HEK293 (cell line): Measurements from ENCODE around the gene TMEM88.

Experiments
- CTCF ChIA-PET: fragments of 350-600 bp; formaldehyde crosslinking; extraction: SDS; loops from one replicate; lab custom pipeline; 2021; ENCODE audit warnings: antibody characterized with exemption; lab: Yijun Ruan, JAX
- POLR2A ChIA-PET: fragments of 300-600 bp; formaldehyde crosslinking; extraction: SDS; loops from one replicate; lab custom pipeline; 2020; ENCODE audit warnings: antibody characterized with exemption, inconsistent platforms; lab: Yijun Ruan, JAX
- H3K27ac ChIP-seq: fragments of 200-500 bp; sonication (Bioruptor generic); 2 replicates; pipeline ENCODE4 v1.5.1; 2014; ENCODE audit warnings: low read depth, low read length, control low read depth, inconsistent platforms; ENCODE audit errors: extremely low read depth
- H3K36me3 ChIP-seq, 2 experiments: fragments of 200-500 bp in 1 of 2; sonication (Bioruptor generic) in 1 of 2; 1 replicate in 1 of 2; 2 replicates in 1 of 2; pipeline ENCODE4 v1.5.1; 2014 to 2017; ENCODE audit warnings: inconsistent platforms in 2 of 2, low read length in 2 of 2; ENCODE audit not compliant: control insufficient read depth in 2 of 2, insufficient read depth in 1 of 2
- H3K4me1 ChIP-seq: fragments of 200-500 bp; sonication (Bioruptor generic); 2 replicates; pipeline ENCODE4 v1.5.1; 2014; ENCODE audit warnings: mild to moderate bottlenecking, low read length, inconsistent platforms; ENCODE audit not compliant: control insufficient read depth, insufficient read depth
- H3K4me3 ChIP-seq: 2 replicates; pipeline ENCODE4 v1.5.1; 2011; ENCODE audit warnings: low read depth, mild to moderate bottlenecking, control low read depth, low read length, moderate library complexity
- H3K9me3 ChIP-seq: fragments of 200-500 bp; sonication (Bioruptor generic); 2 replicates; pipeline ENCODE4 v1.5.1; 2014; ENCODE audit warnings: low read depth, low read length, inconsistent platforms; ENCODE audit not compliant: control insufficient read depth, insufficient read depth
- EGR2 ChIP-seq: fragments of 450-650 bp; formaldehyde crosslinking; IDR thresholded peaks from 2 replicates; pipeline ENCODE4 v1.5.1; 2016; ENCODE audit warnings: low read depth, missing biosample characterization, missing genetic modification characterization
- ELK4 ChIP-seq: IDR thresholded peaks from 2 replicates; pipeline ENCODE4 v1.6.1; 2011; ENCODE audit warnings: mild to moderate bottlenecking, low read depth, low read length, borderline replicate concordance
- GFI1B ChIP-seq: fragments of 450-650 bp; formaldehyde crosslinking; IDR thresholded peaks from 2 replicates; pipeline ENCODE4 v1.5.1; 2016; ENCODE audit warnings: missing biosample characterization, missing genetic modification characterization
- HOXA7 ChIP-seq: sonication (generic); formaldehyde crosslinking; IDR thresholded peaks from 2 replicates; pipeline ENCODE4 v1.8.1; 2022; ENCODE audit warnings: missing genetic modification reagents, borderline replicate concordance
- PRDM1 ChIP-seq: fragments of 450-650 bp; formaldehyde crosslinking; IDR thresholded peaks from 2 replicates; pipeline ENCODE4; 2016; ENCODE audit warnings: missing biosample characterization, missing genetic modification characterization
- SCRT1 ChIP-seq: fragments of 450-650 bp; formaldehyde crosslinking; IDR thresholded peaks from 2 replicates; pipeline ENCODE4 v1.5.1; 2016; ENCODE audit warnings: missing biosample characterization, missing genetic modification characterization, borderline replicate concordance
- TCF7L2 ChIP-seq: IDR thresholded peaks from 2 replicates; pipeline ENCODE4 v1.6.1; 2011; ENCODE audit warnings: low read depth, mild to moderate bottlenecking, inconsistent platforms, low read length, moderate library complexity, borderline replicate concordance
- WT1 ChIP-seq: fragments of 450-650 bp; formaldehyde crosslinking; IDR thresholded peaks from 2 replicates; pipeline ENCODE4 v1.5.1; 2016; ENCODE audit warnings: missing biosample characterization, missing genetic modification characterization
- YY1 ChIP-seq: fragments of 450-650 bp; formaldehyde crosslinking; IDR thresholded peaks from 2 replicates; pipeline ENCODE4 v1.5.1; 2018; ENCODE audit warnings: missing biosample characterization, missing genetic modification characterization
- ZBTB1 ChIP-seq: fragments of 450-650 bp; formaldehyde crosslinking; IDR thresholded peaks from 2 replicates; pipeline ENCODE4 v1.5.1; 2016; ENCODE audit warnings: missing biosample characterization, missing genetic modification characterization
- ZBTB17 ChIP-seq: fragments of 450-650 bp; formaldehyde crosslinking; IDR thresholded peaks from 2 replicates; pipeline ENCODE4 v1.5.1; 2016; ENCODE audit warnings: missing biosample characterization, missing genetic modification characterization
- ZBTB7A ChIP-seq: fragments of 450-650 bp; formaldehyde crosslinking; IDR thresholded peaks from 2 replicates; pipeline ENCODE4 v1.5.1; 2016; ENCODE audit warnings: low read depth, missing biosample characterization, missing genetic modification characterization
- ZBTB8A ChIP-seq: fragments of 450-650 bp; formaldehyde crosslinking; IDR thresholded peaks from 2 replicates; pipeline ENCODE4 v1.5.1; 2016; ENCODE audit warnings: missing biosample characterization, missing genetic modification characterization
- ZIC2 ChIP-seq: fragments of 450-650 bp; formaldehyde crosslinking; IDR thresholded peaks from 2 replicates; pipeline ENCODE4 v1.5.1; 2016; ENCODE audit warnings: missing biosample characterization, missing genetic modification characterization
- ZNF133 ChIP-seq: fragments of 450-650 bp; formaldehyde crosslinking; IDR thresholded peaks from 2 replicates; pipeline ENCODE4 v1.5.1; 2016; ENCODE audit warnings: missing biosample characterization, missing genetic modification characterization
- ZNF146 ChIP-seq: fragments of 450-650 bp; formaldehyde crosslinking; IDR thresholded peaks from 2 replicates; pipeline ENCODE4 v1.5.1; 2016; ENCODE audit warnings: missing biosample characterization, missing genetic modification characterization
- ZNF148 ChIP-seq: fragments of 450-650 bp; formaldehyde crosslinking; IDR thresholded peaks from 2 replicates; pipeline ENCODE4 v1.5.0; 2017; ENCODE audit warnings: missing biosample characterization, missing genetic modification characterization, borderline replicate concordance
- ZNF280D ChIP-seq: fragments of 450-650 bp; formaldehyde crosslinking; IDR thresholded peaks from 2 replicates; pipeline ENCODE4 v1.5.1; 2016; ENCODE audit warnings: missing biosample characterization, missing genetic modification characterization
- ZNF311 ChIP-seq: fragments of 450-650 bp; formaldehyde crosslinking; IDR thresholded peaks from 2 replicates; pipeline ENCODE4 v1.5.1; 2017; ENCODE audit warnings: missing biosample characterization, missing genetic modification characterization, borderline replicate concordance
- ZNF37A ChIP-seq: fragments of 450-650 bp; IDR thresholded peaks from 2 replicates; pipeline ENCODE4 v1.5.1; 2018; ENCODE audit warnings: missing biosample characterization, missing genetic modification characterization
- ZNF561 ChIP-seq: fragments of 450-650 bp; IDR thresholded peaks from 2 replicates; pipeline ENCODE4 v1.5.1; 2018; ENCODE audit warnings: missing biosample characterization, missing genetic modification characterization, borderline replicate concordance
- ZNF639 ChIP-seq: fragments of 450-650 bp; formaldehyde crosslinking; IDR thresholded peaks from 2 replicates; pipeline ENCODE4 v1.5.1; 2016; ENCODE audit warnings: missing biosample characterization, missing genetic modification characterization
- ZNF670 ChIP-seq: fragments of 450-650 bp; formaldehyde crosslinking; IDR thresholded peaks from 2 replicates; pipeline ENCODE4 v1.5.1; 2016; ENCODE audit warnings: missing biosample characterization, missing genetic modification characterization, low read depth
- ZNF768 ChIP-seq: fragments of 450-650 bp; formaldehyde crosslinking; IDR thresholded peaks from 2 replicates; pipeline ENCODE4 v1.5.1; 2018; ENCODE audit warnings: missing biosample characterization, mild to moderate bottlenecking, missing genetic modification characterization
- ZNF776 ChIP-seq: fragments of 450-650 bp; formaldehyde crosslinking; IDR thresholded peaks from 2 replicates; pipeline ENCODE4 v1.5.0; 2017; ENCODE audit warnings: missing biosample characterization, missing genetic modification characterization, borderline replicate concordance
- ZNF777 ChIP-seq: fragments of 450-650 bp; formaldehyde crosslinking; IDR thresholded peaks from 2 replicates; pipeline ENCODE4 v1.5.1; 2017; ENCODE audit warnings: missing biosample characterization, missing genetic modification characterization, borderline replicate concordance

The TMEM88 gene

GRCh38 chr17:7817643-7817964, 37.3 kb upstream of the TMEM88 start:
- TF ChIP-seq YY1 (tag by site-specific recombination) (no peak), ZBTB17 (tag by site-specific recombination) (no peak), ZNF768 (tag by site-specific recombination) (no peak), GFI1B (no peak), ZNF148 (tag by site-specific recombination) (no peak), EGR2 (tag by site-specific recombination) (no peak), PRDM1 (tag by site-specific recombination) (no peak), ZBTB1 (tag by site-specific recombination) (no peak), WT1 (tag by site-specific recombination) (no peak), ZNF561 (tag by site-specific recombination) (no peak), ZBTB8A (tag by site-specific recombination) (no peak), ZNF776 (tag by site-specific recombination) (no peak), ZNF311 (tag by site-specific recombination) (no peak), HOXA7 (CRISPR knock-in tag) (no peak), ZBTB7A (no peak)
- Histone ChIP-seq H3K27ac (no peak overlapping the region), H3K36me3 (no peaks in the 10 kb centered on the region), H3K4me1 (no peaks in the 10 kb centered on the region), H3K4me3 (no peak overlapping the region), H3K9me3 (no peaks in the 10 kb centered on the region)
- POLR2A ChIA-PET, result interaction anchor here (0.8 kb wide), 1 partner anchor 139 kb away, joined by 3 read pairs; no protein-coding TSS in a partner anchor
- CTCF ChIA-PET, result interaction anchor here (0.7 to 2.3 kb wide), 4 partner anchors 9 to 224 kb away, joined by 3 to 12 read pairs (median 8); partner anchors contain the start of gene KDM6B

GRCh38 chr17:7818026-7818425, 36.8 kb upstream of the TMEM88 start:
- CTCF ChIA-PET, result interaction anchor here (0.8 to 4.0 kb wide), 4 partner anchors 17 to 224 kb away, joined by 3 to 40 read pairs (median 10); partner anchors contain the start of gene KDM6B
- Histone ChIP-seq H3K4me1 (no peaks in the 10 kb centered on the region), H3K27ac (no peak overlapping the region), H3K4me3 (no peak overlapping the region), H3K36me3 (no peaks in the 10 kb centered on the region), H3K9me3 (no peaks in the 10 kb centered on the region)
- POLR2A ChIA-PET, result interaction anchor here (0.5 kb wide), 1 partner anchor 30 kb away, joined by 10 read pairs; no protein-coding TSS in a partner anchor
- TF ChIP-seq ZNF133 (tag by site-specific recombination) (no peak), TCF7L2 (no peak), ZNF777 (tag by site-specific recombination) (no peak), ZIC2 (no peak), ZNF639 (no peak), ZNF146 (tag by site-specific recombination) (no peak), ELK4 (no peak), ZNF37A (no peak), SCRT1 (tag by site-specific recombination) (no peak), ZNF280D (no peak), ZNF670 (tag by site-specific recombination) (no peak)
